HepG2 (cell line): ENCODE measurements around the gene LRRC25. TPM values are rescaled to one million over a fixed set of nuclear protein-coding genes. Genes with fewer than 3 reads are reported as not detected.

Experiments used
- ATAC-seq: fragments of 200-7000 bp; cut with Tn5 transposase; 3 replicates; pipeline ENCODE4 v1.9.1; 2020; ENCODE audit warnings: mild to moderate bottlenecking, moderate library complexity
- BruUV-seq: library from RNA; stranded (reverse); fragments of 400-500 nt; replicated peaks from 2 replicates; lab custom pipeline; 2021; lab: Mats Ljungman, UMichigan
- CTCF ChIA-PET: fragments of 300-600 bp; formaldehyde crosslinking; extraction: SDS; loops from one replicate; lab custom pipeline; 2021; ENCODE audit warnings: low total read pairs, inconsistent platforms, low intra/inter-chr PET ratio; lab: Yijun Ruan, JAX
- POLR2A ChIA-PET: fragments of 350-600 bp; sonication (Branson Sonifier 250); formaldehyde crosslinking; loops from one replicate; lab custom pipeline; 2020; ENCODE audit warnings: antibody characterized with exemption, inconsistent platforms; lab: Yijun Ruan, JAX
- DNase-seq: peaks from one replicate; pipeline ENCODE4 v3.0.0-alpha.2; 2015; ENCODE audit warnings: low spot score
- FAIRE-seq: peaks from 3 replicates; lab custom pipeline; 2011; peaks lifted over from hg19 to GRCh38; lab: Jason Lieb, UNC
- H2AFZ ChIP-seq: one replicate; pipeline ENCODE4 v1.6.1; 2011; ENCODE audit warnings: low read length, inconsistent platforms
- H3K27ac ChIP-seq: fragments of 300-600 bp; 3 replicates; pipeline ENCODE4 v1.8.0; 2011; ENCODE audit warnings: mixed run types, mild to moderate bottlenecking, mixed read lengths, low read length, inconsistent platforms; ENCODE audit not compliant: insufficient read depth; ENCODE audit errors: extremely low read length
- H3K27me3 ChIP-seq, 2 experiments: fragments of 200-600 bp in 1 of 2; 2 replicates in 1 of 2; 3 replicates in 1 of 2; pipeline versions ENCODE4 v1.6.0 to v1.8.0; 2011; ENCODE audit warnings: low read length in 2 of 2, mild to moderate bottlenecking in 2 of 2, moderate library complexity in 2 of 2, inconsistent platforms in 1 of 2; ENCODE audit not compliant: insufficient read depth in 2 of 2, control insufficient read depth in 1 of 2
- H3K36me3 ChIP-seq, 2 experiments: fragments of 200-600 bp in 1 of 2; replicated peaks in 1 of 2; 2 replicates in 1 of 2; 3 replicates in 1 of 2; pipeline versions ENCODE4 v1.5.1 to v1.8.0; 2011; ENCODE audit warnings: low read length in 2 of 2, inconsistent platforms in 1 of 2; ENCODE audit not compliant: insufficient read depth in 2 of 2, control insufficient read depth in 1 of 2
- H3K4me1 ChIP-seq: 2 replicates; pipeline ENCODE4 v1.5.1; 2012; ENCODE audit warnings: low read length, inconsistent platforms; ENCODE audit not compliant: insufficient read depth
- H3K4me2 ChIP-seq: 2 replicates; pipeline ENCODE4 v1.6.0; 2011; ENCODE audit warnings: low read depth, low read length, inconsistent platforms
- H3K4me3 ChIP-seq, 3 experiments: fragments of 200-600 bp in 1 of 3; sonication (generic), shearing (Covaris generic) in 1 of 3; replicated peaks in 1 of 3; 2 replicates each; pipeline ENCODE4 v1.5.1; 2011 to 2016; ENCODE audit warnings: low read length in 3 of 3, inconsistent platforms in 2 of 3, low read depth in 2 of 3, mild to moderate bottlenecking in 2 of 3, control low read depth in 1 of 3, mixed read lengths in 1 of 3; ENCODE audit not compliant: insufficient read depth in 1 of 3
- H3K79me2 ChIP-seq: one replicate; pipeline ENCODE4 v1.6.1; 2011; ENCODE audit warnings: low read length, inconsistent platforms; ENCODE audit not compliant: insufficient read depth
- H3K9ac ChIP-seq: 2 replicates; pipeline ENCODE4 v1.6.0; 2011; ENCODE audit warnings: mild to moderate bottlenecking, low read depth, low read length, inconsistent platforms; ENCODE audit not compliant: insufficient read depth
- H3K9me3 ChIP-seq: 2 replicates; pipeline ENCODE4 v1.5.1; 2012; ENCODE audit warnings: mild to moderate bottlenecking, low read length
- H4K20me1 ChIP-seq: 2 replicates; pipeline ENCODE4 v1.6.0; 2011; ENCODE audit warnings: inconsistent platforms, mild to moderate bottlenecking, low read length, moderate library complexity; ENCODE audit not compliant: insufficient read depth
- ARNT2 ChIP-seq: sonication (generic); formaldehyde crosslinking; IDR thresholded peaks from 2 replicates; pipeline ENCODE4 v1.8.0; 2022; ENCODE audit warnings: mild to moderate bottlenecking, low read depth, missing genetic modification reagents, moderate library complexity
- CC2D1A ChIP-seq: sonication (generic); formaldehyde crosslinking; IDR thresholded peaks from 2 replicates; pipeline ENCODE4 v1.8.1; 2023; ENCODE audit warnings: mild to moderate bottlenecking, missing genetic modification reagents
- CCAR2 ChIP-seq: fragments of 200-400 bp; formaldehyde crosslinking; optimal IDR thresholded peaks from 2 replicates; pipeline ENCODE3; 2018; ENCODE audit warnings: low read depth, mild to moderate bottlenecking, low read length, moderate library complexity
- ELF4 ChIP-seq: sonication (generic); formaldehyde crosslinking; IDR thresholded peaks from 2 replicates; pipeline ENCODE4 v1.5.0; 2020; ENCODE audit warnings: missing genetic modification reagents, mild to moderate bottlenecking, moderate library complexity, borderline replicate concordance
- FOXA1 ChIP-seq, 2 experiments: fragments of 450-650 bp in 1 of 2; sonication (generic) in 1 of 2; formaldehyde crosslinking in 1 of 2; IDR thresholded peaks; 2 replicates each; pipeline versions ENCODE4 v1.4.0 to v1.6.1; 2016 to 2020; ENCODE audit warnings: missing genetic modification reagents in 1 of 2
- IKZF4 ChIP-seq: sonication (generic); formaldehyde crosslinking; IDR thresholded peaks from 2 replicates; pipeline ENCODE4 v1.5.1; 2020; ENCODE audit warnings: borderline replicate concordance, mild to moderate bottlenecking, low read depth, missing genetic modification reagents; ENCODE audit errors: not compliant biosample characterization
- MEF2D ChIP-seq: sonication (generic); formaldehyde crosslinking; IDR thresholded peaks from 2 replicates; pipeline ENCODE4 v1.5.1; 2020; ENCODE audit warnings: mild to moderate bottlenecking, missing genetic modification reagents
- NCOA5 ChIP-seq: sonication (generic); formaldehyde crosslinking; IDR thresholded peaks from 2 replicates; pipeline ENCODE4 v1.4.0; 2020; ENCODE audit warnings: missing genetic modification reagents
- TCF12 ChIP-seq, 2 experiments: fragments of 450-650 bp in 1 of 2; sonication (generic) in 1 of 2; formaldehyde crosslinking in 1 of 2; IDR thresholded peaks; 2 replicates each; pipeline versions ENCODE4 v1.6.1 to v1.8.0; 2017 to 2022; ENCODE audit warnings: antibody characterized with exemption in 1 of 2, mild to moderate bottlenecking in 1 of 2, missing genetic modification reagents in 1 of 2, moderate library complexity in 1 of 2
- ZBTB4 ChIP-seq: sonication (generic); formaldehyde crosslinking; IDR thresholded peaks from 2 replicates; pipeline ENCODE4 v1.4.0; 2020; ENCODE audit warnings: missing genetic modification reagents, mild to moderate bottlenecking, borderline replicate concordance
- ZNF225 ChIP-seq: sonication (generic); formaldehyde crosslinking; IDR thresholded peaks from 2 replicates; pipeline ENCODE4 v1.4.0; 2020; ENCODE audit warnings: mild to moderate bottlenecking, missing genetic modification reagents
- ZNF3 ChIP-seq: IDR thresholded peaks from 2 replicates; pipeline ENCODE4 v1.7.0; 2017; ENCODE audit warnings: inconsistent platforms
- ZXDC ChIP-seq: sonication (generic); formaldehyde crosslinking; IDR thresholded peaks from 2 replicates; pipeline ENCODE4 v1.5.0; 2020; ENCODE audit warnings: mild to moderate bottlenecking, missing genetic modification reagents
- WGBS: methylation state at CpG from one replicate; pipeline ENCODE4 v1.1.6; 2017; ENCODE audit warnings: low lambda C conversion rate; 5-methylcytosine and 5-hydroxymethylcytosine counted together
- in situ Hi-C: cut with HindIII; loops from 2 replicates; pipeline ENCODE4 v1.10.0; 2017; ENCODE audit warnings: low pct_unique_long_range_greater_than_20kb; ENCODE audit not compliant: extremely low pct_ligation_motif_present
- intact Hi-C: fragments of 100-400 bp; cut with micrococcal nuclease; formaldehyde crosslinking; loops from one replicate; pipeline ENCODE4 v1.10.0; 2022; ENCODE audit not compliant: unreplicated experiment
- polyA plus RNA-seq, 8 experiments: library from polyadenylated mRNA; depleted of rRNA in 3 of 8; stranded (reverse) in 7 of 8; unstranded in 1 of 8; fragments of >200 nt; fragmentation: Illumina TruSeq in 4 of 8; extraction: Trizol in 4 of 8; gene quantifications; 2 replicates each; pipeline versions ENCODE4 v1.2.1 to v1.2.3, GENCODE V29; 2011 to 2016; ENCODE audit warnings: low read depth in 4 of 8, missing spikeins in 1 of 8, mixed read lengths in 1 of 8; ENCODE audit not compliant: insufficient read depth in 1 of 8
- total RNA-seq, 5 experiments: library from RNA; depleted of rRNA; stranded (reverse); fragments of >200 nt; fragmentation: Illumina TruSeq; extraction: Trizol; gene quantifications; 2 replicates each; pipeline ENCODE4 v1.2.3, GENCODE V29; 2016; ENCODE audit warnings: low read depth in 1 of 5
- TF ChIP-seq, protein P1 (sequence below), 2 experiments: fragments of 450-650 bp in 1 of 2; sonication (generic) in 1 of 2; formaldehyde crosslinking; IDR thresholded peaks; 2 replicates each; pipeline versions ENCODE4 v1.5.0 to v1.8.0; 2020 to 2022; ENCODE audit warnings: mild to moderate bottlenecking in 1 of 2, missing genetic modification reagents in 1 of 2
- TF ChIP-seq, protein P2 (sequence below): sonication (generic); formaldehyde crosslinking; IDR thresholded peaks from 2 replicates; pipeline ENCODE4 v1.4.0; 2020; ENCODE audit warnings: mild to moderate bottlenecking, missing genetic modification reagents

The LRRC25 gene
- total and polyA plus RNA-seq, 2 of the 13 experiments (the other 11 are each of a cell fraction or from before 2014, with no cell fraction given), result 0.13 to 0.53 TPM

GRCh38 chr19:18418483-18419194 lies 21.2 kb upstream of the LRRC25 start:
- intact Hi-C loops, result no loop called here
- no TSS peak for BruUV-seq
- peak overlapping the region; percentile 73 for H3K9ac ChIP-seq
- FAIRE-seq (no peak), ATAC-seq (peak; percentile 11), DNase-seq (no peak)
- no peaks in the 10 kb centered on the region for H3K27me3 ChIP-seq
- peak overlapping the region; percentile 3 for H3K27ac ChIP-seq
- CTCF ChIA-PET, result no interaction called here
- H3K4me2 ChIP-seq, result peak overlapping the region; percentile 85
- H3K36me3 ChIP-seq, result 0 out of 5 replicates have a peak, but pooled peaks cover 0 to 3% of the 10 kb centered on the region in 2 experiments
- peaks cover 8% of the 10 kb centered on the region; the same call in 1 of the 2 replicates for H4K20me1 ChIP-seq
- WGBS, result 21% methylated on average over 13 of the region's 39 CpGs
- no peak overlapping the region for H2AFZ ChIP-seq
- peaks cover 69% of the 10 kb centered on the region for H3K4me1 ChIP-seq
- peak overlapping the region; percentile 59 to 78 (median 60); a peak in 5 of 6 replicates for H3K4me3 ChIP-seq
- H3K79me2 ChIP-seq, result peaks cover 31% of the 10 kb centered on the region
- POLR2A ChIA-PET, result interaction anchor here (0.8 to 3.7 kb wide), 14 partner anchors 8 to 169 kb away, joined by 3 to 25 read pairs (median 4); partner anchors contain the start of genes GDF15, JUND and LSM4
- in situ Hi-C loops, result loop anchor here (10.0 kb wide), 2 partner anchors 144 to 214 kb away; partner anchors contain the start of genes IQCN and RAB3A
- H3K9me3 ChIP-seq, result no peaks in the 10 kb centered on the region
- TF ChIP-seq TCF12 (IDR thresholded peaks at IDR 0.05), result no peak
- TF ChIP-seq TCF12 (CRISPR knock-in tag; IDR thresholded peaks at IDR 0.05), result no peak
- 0 out of 2 replicates have a peak, but pooled peaks have one; percentile 25 for TF ChIP-seq ZXDC (CRISPR knock-in tag)
- TF ChIP-seq ZNF3 (CRISPR knock-in tag), result no peak
- TF ChIP-seq NCOA5 (CRISPR knock-in tag), result no peak
- no peak for TF ChIP-seq ELF4 (CRISPR knock-in tag)
- peak; percentile 53 for TF ChIP-seq IKZF4 (CRISPR knock-in tag)
- TF ChIP-seq MEF2D, result no peak
- no peak for TF ChIP-seq CCAR2
- no peak for TF ChIP-seq ARNT2 (CRISPR knock-in tag)
- TF ChIP-seq, protein P1, sequence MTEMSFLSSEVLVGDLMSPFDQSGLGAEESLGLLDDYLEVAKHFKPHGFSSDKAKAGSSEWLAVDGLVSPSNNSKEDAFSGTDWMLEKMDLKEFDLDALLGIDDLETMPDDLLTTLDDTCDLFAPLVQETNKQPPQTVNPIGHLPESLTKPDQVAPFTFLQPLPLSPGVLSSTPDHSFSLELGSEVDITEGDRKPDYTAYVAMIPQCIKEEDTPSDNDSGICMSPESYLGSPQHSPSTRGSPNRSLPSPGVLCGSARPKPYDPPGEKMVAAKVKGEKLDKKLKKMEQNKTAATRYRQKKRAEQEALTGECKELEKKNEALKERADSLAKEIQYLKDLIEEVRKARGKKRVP (CRISPR knock-in tag; IDR thresholded peaks at IDR 0.05), result no peak
- TF ChIP-seq, protein P2, sequence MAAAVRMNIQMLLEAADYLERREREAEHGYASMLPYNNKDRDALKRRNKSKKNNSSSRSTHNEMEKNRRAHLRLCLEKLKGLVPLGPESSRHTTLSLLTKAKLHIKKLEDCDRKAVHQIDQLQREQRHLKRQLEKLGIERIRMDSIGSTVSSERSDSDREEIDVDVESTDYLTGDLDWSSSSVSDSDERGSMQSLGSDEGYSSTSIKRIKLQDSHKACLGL (CRISPR knock-in tag), result no peak
- no peak for TF ChIP-seq CC2D1A
- no peak for TF ChIP-seq ZNF225 (CRISPR knock-in tag)
- TF ChIP-seq FOXA1 (IDR thresholded peaks at IDR 0.05), result no peak
- TF ChIP-seq FOXA1 (CRISPR knock-in tag; IDR thresholded peaks at IDR 0.05), result 0 out of 2 replicates have a peak, but pooled peaks have one; percentile 6
- TF ChIP-seq ZBTB4 (CRISPR knock-in tag), result peak; percentile 71; the same call in 1 of the 2 replicates
